ENCODE data around the gene GCDH.
"Not testable (repeated sequence)": the region's sequence is repeated elsewhere in the genome, so short reads cannot be mapped to it uniquely, and the experiment has no call there.

Gene GCDH

GRCh38 chr19:12912571-12912970, 21.6 kb downstream of the GCDH start:
- DNase-seq, result no peak

GRCh38 chr19:12913011-12913561, 22.1 kb downstream of the GCDH start:
- no peak for DNase-seq

GRCh38 chr19:12913851-12914690, 23.1 kb downstream of the GCDH start:
- peak; percentile 75 for DNase-seq

- not testable (repeated sequence) for DNase-seq
Observed at GRCh38 chr19:12915860-12916259, 24.9 kb downstream of the GCDH start.

DNA sequence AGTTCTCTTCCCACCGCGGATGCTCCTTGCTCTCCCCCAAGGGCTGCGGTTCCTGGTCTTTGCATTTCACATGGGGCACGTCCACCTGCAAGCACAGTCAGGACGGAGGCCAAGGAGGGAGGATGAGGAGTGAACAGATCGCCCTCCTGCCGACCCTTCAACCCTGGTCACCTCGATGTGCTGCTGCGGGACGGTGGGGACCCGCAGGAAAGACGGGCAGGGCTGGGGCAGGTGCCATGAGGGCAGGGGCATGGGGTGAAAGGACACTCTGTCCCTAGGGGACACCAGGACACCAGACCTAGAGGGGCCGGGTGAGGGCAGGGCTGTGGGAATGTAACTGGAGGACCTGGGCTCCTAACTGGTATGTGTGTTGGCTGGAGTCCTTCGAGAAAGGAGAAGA, 27.3 kb downstream of the GCDH start:
- no peak for DNase-seq

GRCh38 chr19:12921047-12921446, 30.1 kb downstream of the GCDH start:
- no peak for DNase-seq

GRCh38 chr19:12922959-12923358, 32.0 kb downstream of the GCDH start:
- no peak for DNase-seq

GRCh38 chr19:12924621-12925310, 33.8 kb downstream of the GCDH start:
- DNase-seq, result no peak

DNA sequence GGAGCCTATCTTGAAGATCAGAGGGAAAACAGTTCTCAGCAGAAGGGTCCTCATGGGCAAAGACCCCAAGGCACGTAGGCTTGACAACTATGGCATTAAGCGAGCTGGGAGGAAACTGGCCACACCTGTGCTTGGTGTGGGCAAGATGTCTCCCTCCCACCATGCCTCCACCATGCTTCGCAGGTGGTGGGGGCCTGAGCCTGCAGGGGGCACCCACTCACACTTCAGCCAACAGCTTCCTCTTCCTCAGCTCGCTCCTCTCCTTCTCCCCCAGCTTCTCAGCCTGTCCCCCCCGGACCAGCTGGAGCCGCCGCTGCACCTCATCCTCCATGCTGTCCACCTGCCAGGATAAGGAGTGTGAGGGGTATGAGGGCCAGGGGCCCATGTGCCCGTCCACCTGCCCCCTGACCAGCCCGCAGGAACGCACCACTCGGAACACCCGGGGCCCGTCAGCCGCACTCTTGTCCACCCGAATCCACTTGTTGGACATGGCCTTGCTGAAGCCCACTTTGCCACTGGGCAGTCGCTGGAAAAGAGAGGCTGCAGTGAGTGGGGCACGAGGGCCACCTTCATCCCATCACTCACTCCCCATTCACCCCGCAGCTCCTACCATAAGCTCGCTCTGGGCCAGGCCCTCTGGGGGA, 39.2 kb downstream of the GCDH start:
- DNase-seq, result no peak

GRCh38 chr19:12932392-12933286, 41.7 kb downstream of the GCDH start:
- DNase-seq, result no peak

- DNase-seq, result peak; percentile 92
Observed at GRCh38 chr19:12933287-12934072, 42.5 kb downstream of the GCDH start, which contains the start of gene FARSA. FARSA (minus strand) TSS chr19:12933711; CDS start chr19:12933696, 15 bp downstream.

DNA sequence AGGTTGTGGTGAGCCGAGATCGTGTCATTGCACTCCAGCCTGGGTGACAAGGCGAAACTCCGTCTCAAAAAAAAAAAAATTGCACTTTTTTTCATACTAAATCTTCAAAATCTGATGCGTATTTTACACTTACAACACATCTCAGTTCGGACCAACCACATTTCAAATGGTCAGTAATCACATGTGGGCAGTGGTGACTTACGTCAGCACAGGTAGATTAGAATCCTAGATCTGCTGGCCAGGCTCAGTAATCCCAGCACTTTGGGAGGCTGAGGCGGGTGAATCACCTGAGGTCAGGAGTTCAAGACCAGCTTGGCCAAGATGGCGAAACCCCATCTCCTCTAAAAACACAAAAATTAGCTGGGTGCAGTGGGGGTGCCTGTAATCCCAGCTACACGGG, 44.1 kb downstream of the GCDH start:
- DNase-seq, result no peak

DNA sequence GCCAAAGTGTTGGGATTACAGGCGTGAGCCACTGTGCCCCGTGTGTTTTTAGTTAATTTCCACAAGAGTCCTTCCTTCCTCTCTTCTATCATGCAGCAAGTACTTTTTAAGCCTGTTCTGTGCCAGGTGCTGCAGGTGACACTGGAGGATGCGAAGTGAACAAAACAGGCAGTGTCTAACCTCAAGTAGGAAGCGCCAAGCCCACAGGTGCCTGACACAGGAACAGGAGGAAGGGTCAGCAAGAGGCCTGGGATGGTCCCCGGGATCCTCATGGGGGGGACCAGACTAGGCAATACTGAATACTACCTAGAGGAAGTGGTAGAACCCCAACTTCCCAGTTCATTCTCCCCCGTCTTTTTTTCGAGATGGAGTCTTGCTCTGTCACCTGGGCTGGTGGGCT, 45.6 kb downstream of the GCDH start:
- no peak for DNase-seq

GRCh38 chr19:12937093-12937926, 46.4 kb downstream of the GCDH start:
- peak; percentile 73 for DNase-seq

- DNase-seq, result peak; percentile 100
Observed at GRCh38 chr19:12937927-12938778, 47.2 kb downstream of the GCDH start, which contains the start of gene CALR. CALR (plus strand) TSS chr19:12938609; CDS start chr19:12938680, 71 bp downstream.

GRCh38 chr19:12938779-12939601, 48.0 kb downstream of the GCDH start:
- peak; percentile 82 for DNase-seq

- no peak for DNase-seq
Observed at GRCh38 chr19:12939975-12940423, 49.0 kb downstream of the GCDH start.

DNA sequence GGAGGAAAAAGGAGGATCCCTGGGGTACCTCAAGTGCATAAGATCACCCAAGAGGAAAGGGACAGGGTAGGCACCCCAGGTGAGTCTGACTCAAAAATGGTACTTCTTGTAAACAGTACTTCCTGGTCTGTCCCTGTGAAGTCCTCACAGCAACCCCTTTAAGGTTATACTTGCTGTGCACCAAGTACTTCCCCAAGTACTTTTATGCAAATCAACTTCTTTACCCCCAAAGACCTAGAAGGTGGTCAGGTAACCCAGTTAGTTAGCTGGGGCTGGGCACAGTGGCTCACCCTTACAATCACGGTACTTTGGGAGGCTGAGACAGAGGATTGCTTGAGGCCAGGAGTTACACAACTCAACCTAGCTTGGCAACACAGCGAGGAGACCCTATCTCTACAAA, 49.9 kb downstream of the GCDH start:
- no peak for DNase-seq
